GM23338 (cell line): Measurements from ENCODE around the gene DIP2B. TPM values are rescaled to one million over a fixed set of nuclear protein-coding genes. Genes with fewer than 3 reads are reported as not detected.

Experiments used
- ATAC-seq: fragments of 200-7000 bp; cut with Tn5 transposase; 3 replicates; pipeline ENCODE4 v1.9.1; 2020
- DNase-seq: peaks from one replicate; pipeline ENCODE4 v3.0.0-alpha.2; 2015; ENCODE audit warnings: low spot score
- H2AFZ ChIP-seq: fragments of 200-600 bp; sonication (generic); 2 replicates; pipeline ENCODE4 v1.8.0; 2016; ENCODE audit warnings: antibody characterized with exemption, mild to moderate bottlenecking, moderate library complexity
- H3F3A ChIP-seq: fragments of 200-600 bp; sonication (generic); replicated peaks from 2 replicates; pipeline ENCODE4 v1.8.0; 2017; ENCODE audit warnings: antibody characterized with exemption, mixed run types, low read depth
- H3K27ac ChIP-seq: fragments of 200-600 bp; sonication (generic); 2 replicates; pipeline ENCODE4 v1.6.1; 2016; ENCODE audit warnings: low read depth
- H3K27me3 ChIP-seq: fragments of 200-600 bp; sonication (generic); 2 replicates; pipeline ENCODE4 v1.8.0; 2016; ENCODE audit warnings: mild to moderate bottlenecking, mixed run types, moderate library complexity; ENCODE audit not compliant: insufficient read depth
- H3K36me3 ChIP-seq: fragments of 200-600 bp; sonication (generic); 2 replicates; pipeline ENCODE4 v1.8.0; 2016; ENCODE audit warnings: mild to moderate bottlenecking; ENCODE audit not compliant: insufficient read depth
- H3K4me1 ChIP-seq: fragments of 200-600 bp; sonication (generic); 2 replicates; pipeline ENCODE4 v1.8.0; 2016; ENCODE audit warnings: mild to moderate bottlenecking, moderate library complexity; ENCODE audit not compliant: insufficient read depth
- H3K4me2 ChIP-seq: fragments of 200-600 bp; sonication (generic); 2 replicates; pipeline ENCODE4 v1.7.1; 2017; ENCODE audit warnings: mixed run types
- H3K4me3 ChIP-seq: fragments of 200-600 bp; sonication (generic); 2 replicates; pipeline ENCODE4 v1.6.1; 2016; ENCODE audit warnings: mixed run types
- H3K79me2 ChIP-seq: fragments of 200-600 bp; sonication (generic); replicated peaks from 2 replicates; pipeline ENCODE4 v1.8.0; 2017; ENCODE audit warnings: mild to moderate bottlenecking; ENCODE audit not compliant: insufficient read depth
- H3K9me2 ChIP-seq: fragments of 200-600 bp; sonication (generic); 2 replicates; pipeline ENCODE4 v1.8.0; 2017; ENCODE audit not compliant: insufficient read depth
- H4K20me1 ChIP-seq: fragments of 200-600 bp; sonication (generic); replicated peaks from 2 replicates; pipeline ENCODE4 v1.8.0; 2017; ENCODE audit warnings: mild to moderate bottlenecking; ENCODE audit not compliant: insufficient read depth
- H3K27ac Mint-ChIP-seq: 2 replicates; pipeline ENCODE4 v1.8.0; 2020; ENCODE audit warnings: inconsistent platforms, mild to moderate bottlenecking, moderate library complexity, mixed read lengths
- H3K27me3 Mint-ChIP-seq: 3 replicates; pipeline ENCODE4 v1.8.0; 2022; ENCODE audit warnings: low read depth, mild to moderate bottlenecking, moderate library complexity, mixed read lengths, inconsistent platforms; ENCODE audit not compliant: insufficient read depth, poor library complexity
- H3K36me3 Mint-ChIP-seq: 3 replicates; pipeline ENCODE4 v1.8.0; 2021; ENCODE audit warnings: low read depth, mild to moderate bottlenecking, inconsistent platforms, moderate library complexity, mixed read lengths
- H3K4me1 Mint-ChIP-seq: 3 replicates; pipeline ENCODE4 v1.8.0; 2020; ENCODE audit warnings: mild to moderate bottlenecking, inconsistent platforms, mixed read lengths
- H3K4me3 Mint-ChIP-seq: 3 replicates; pipeline ENCODE4 v1.8.0; 2021; ENCODE audit warnings: moderate library complexity, mild to moderate bottlenecking, inconsistent platforms, mixed read lengths
- H3K9me3 Mint-ChIP-seq: 3 replicates; pipeline ENCODE4 v1.8.0; 2020; ENCODE audit warnings: moderate library complexity, mild to moderate bottlenecking, inconsistent platforms, mixed read lengths
- CREB1 ChIP-seq: fragments of 250-450 bp; sonication (Bioruptor Pico); IDR thresholded peaks from 2 replicates; pipeline ENCODE4 v1.5.0; 2020; ENCODE audit warnings: low read depth, mild to moderate bottlenecking, moderate library complexity
- EZH2phosphoT487 ChIP-seq: fragments of 200-600 bp; sonication (generic); IDR thresholded peaks from one replicate; pipeline ENCODE4 v1.8.1; 2018; ENCODE audit warnings: antibody characterized with exemption; ENCODE audit not compliant: unreplicated experiment
- JUNB ChIP-seq: IDR thresholded peaks from one replicate; pipeline ENCODE4 v1.6.1; 2016; ENCODE audit warnings: antibody characterized with exemption; ENCODE audit not compliant: unreplicated experiment
- NANOG ChIP-seq: IDR thresholded peaks from 2 replicates; pipeline ENCODE4 v1.6.1; 2016; ENCODE audit warnings: antibody characterized with exemption, borderline replicate concordance
- STAT1 ChIP-seq: IDR thresholded peaks from one replicate; pipeline ENCODE4 v1.6.1; 2016; ENCODE audit warnings: antibody characterized with exemption; ENCODE audit not compliant: unreplicated experiment
- polyA plus RNA-seq: library from polyadenylated mRNA; unstranded; fragments of >200 nt; fragmentation: Nextera tagmentation; extraction: Ambion mirVana; gene quantifications from 2 replicates; pipeline ENCODE4 v1.2.1, GENCODE V29; 2016
- total RNA-seq: library from RNA; depleted of rRNA; stranded (reverse); fragments of >200 nt; shearing (Covaris generic); gene quantifications from 2 replicates; pipeline ENCODE4 v1.2.3, GENCODE V29; 2014
- TF ChIP-seq, protein P1 (sequence below), 2 experiments: fragments of 200-600 bp in 1 of 2; sonication (generic) in 1 of 2; conservative IDR thresholded peaks; 2 replicates each; pipeline versions ENCODE4 v1.5.1 to v1.6.1; 2016 to 2017; ENCODE audit warnings: antibody characterized with exemption in 2 of 2, low read depth in 2 of 2, mild to moderate bottlenecking in 2 of 2, moderate library complexity in 1 of 2
- TF ChIP-seq, protein P2 (sequence below): IDR thresholded peaks from 2 replicates; pipeline ENCODE4 v1.6.1; 2016; ENCODE audit warnings: antibody characterized with exemption
- TF ChIP-seq, protein P3 (sequence below): fragments of 250-450 bp; sonication (Bioruptor Pico); IDR thresholded peaks from 2 replicates; pipeline ENCODE4 v1.5.0; 2020; ENCODE audit warnings: mild to moderate bottlenecking, moderate library complexity

Gene DIP2B
- total and polyA plus RNA-seq, 2 experiments from 2014 or later, result 8.0 to 36.4 TPM

DNA sequence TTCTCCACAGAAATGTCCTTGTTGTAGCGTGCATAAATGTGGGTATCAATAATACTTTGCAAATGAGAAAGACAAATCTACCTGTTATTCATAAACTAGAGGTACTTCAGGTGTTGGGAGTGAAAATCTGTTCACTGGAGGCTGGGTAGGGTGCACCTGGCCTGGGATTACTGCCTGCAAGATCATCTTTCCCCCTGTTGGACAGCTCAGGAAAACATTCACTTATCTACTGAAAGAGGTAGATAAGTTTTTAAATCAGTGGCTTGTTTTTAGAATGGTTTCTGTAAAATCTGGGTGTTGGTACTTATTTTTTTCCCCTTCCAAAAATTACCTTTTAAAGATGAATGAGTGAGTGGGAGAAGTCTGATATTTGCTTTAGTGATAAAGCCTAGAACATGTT, 95.6 kb downstream of the DIP2B start:
- Histone ChIP-seq H3K4me1 (peaks cover 36% of the 10 kb centered on the region), H3K4me2 (no peak overlapping the region), H2AFZ (no peak overlapping the region), H3K27ac (no peak overlapping the region), H3K4me3 (no peak overlapping the region), H3K9me2 (no peaks in the 10 kb centered on the region), H3F3A (no peaks in the 10 kb centered on the region; the same call in 1 of the 2 replicates), H3K36me3 (no peaks in the 10 kb centered on the region), H4K20me1 (no peaks in the 10 kb centered on the region), H3K27me3 (no peaks in the 10 kb centered on the region), H3K79me2 (peaks cover 54% of the 10 kb centered on the region)
- H3K9me3 Mint-ChIP-seq, result peaks cover 3% of the 10 kb centered on the region; the same call in 2 of the 3 replicates
- DNase-seq (no peak), ATAC-seq (no peak)
- H3K27ac Mint-ChIP-seq, result 0 out of 2 replicates have a peak overlapping the region, but pooled peaks have one; percentile 45
- H3K27me3 Mint-ChIP-seq, result peaks cover 7% of the 10 kb centered on the region
- TF ChIP-seq STAT1, result no peak
- TF ChIP-seq, protein P1, sequence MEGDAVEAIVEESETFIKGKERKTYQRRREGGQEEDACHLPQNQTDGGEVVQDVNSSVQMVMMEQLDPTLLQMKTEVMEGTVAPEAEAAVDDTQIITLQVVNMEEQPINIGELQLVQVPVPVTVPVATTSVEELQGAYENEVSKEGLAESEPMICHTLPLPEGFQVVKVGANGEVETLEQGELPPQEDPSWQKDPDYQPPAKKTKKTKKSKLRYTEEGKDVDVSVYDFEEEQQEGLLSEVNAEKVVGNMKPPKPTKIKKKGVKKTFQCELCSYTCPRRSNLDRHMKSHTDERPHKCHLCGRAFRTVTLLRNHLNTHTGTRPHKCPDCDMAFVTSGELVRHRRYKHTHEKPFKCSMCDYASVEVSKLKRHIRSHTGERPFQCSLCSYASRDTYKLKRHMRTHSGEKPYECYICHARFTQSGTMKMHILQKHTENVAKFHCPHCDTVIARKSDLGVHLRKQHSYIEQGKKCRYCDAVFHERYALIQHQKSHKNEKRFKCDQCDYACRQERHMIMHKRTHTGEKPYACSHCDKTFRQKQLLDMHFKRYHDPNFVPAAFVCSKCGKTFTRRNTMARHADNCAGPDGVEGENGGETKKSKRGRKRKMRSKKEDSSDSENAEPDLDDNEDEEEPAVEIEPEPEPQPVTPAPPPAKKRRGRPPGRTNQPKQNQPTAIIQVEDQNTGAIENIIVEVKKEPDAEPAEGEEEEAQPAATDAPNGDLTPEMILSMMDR (conservative IDR thresholded peaks at IDR 0.05; ENCODE audit: low read depth in 2 of 2), result 0 out of 4 replicates have a peak, but pooled peaks of 1 of the 2 experiments have one; percentile 16
- no peak overlapping the region for H3K4me3 Mint-ChIP-seq
- peaks cover 6% of the 10 kb centered on the region for H3K36me3 Mint-ChIP-seq
- peaks cover 46% of the 10 kb centered on the region for H3K4me1 Mint-ChIP-seq

DNA sequence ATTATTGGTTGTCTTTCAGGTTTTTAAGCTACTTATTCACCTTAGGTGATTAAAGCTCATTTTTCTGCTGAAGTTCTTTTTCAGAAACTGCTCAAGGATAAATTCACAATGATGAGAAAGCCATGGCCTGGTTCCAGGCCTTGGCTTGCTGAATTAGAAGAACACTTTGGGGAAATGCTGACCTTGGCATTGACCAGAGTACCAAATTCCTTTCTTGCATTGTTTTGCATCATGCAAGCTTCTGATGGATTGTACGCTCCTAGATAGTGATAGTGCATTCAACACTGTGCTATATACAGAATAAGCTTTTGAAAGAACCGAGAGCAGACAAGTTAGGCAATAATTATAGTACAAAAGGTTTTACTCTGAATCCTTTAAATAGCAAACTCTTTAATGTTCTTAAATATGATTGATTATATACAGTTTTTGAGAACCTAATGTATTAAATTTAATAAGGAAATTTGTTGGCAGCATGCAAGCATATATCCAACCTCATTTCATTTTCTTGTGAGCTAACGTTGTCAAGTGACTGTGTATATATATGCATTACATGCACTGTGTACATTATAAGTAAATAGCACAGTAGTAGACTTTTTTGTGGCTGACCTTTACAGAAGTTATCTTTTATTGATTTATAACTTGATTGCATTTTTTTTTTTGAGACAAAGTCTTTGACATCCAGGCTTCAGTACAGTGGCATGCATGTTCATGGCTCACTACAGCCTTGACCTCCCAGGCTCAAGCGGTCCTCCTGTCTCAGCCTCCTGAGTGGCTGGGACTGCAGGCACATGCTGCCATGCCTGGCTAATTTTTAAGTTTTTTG, 99.2 kb downstream of the DIP2B start:
- no peak for DNase-seq
- Histone ChIP-seq H2AFZ (no peak overlapping the region), H3F3A (no peaks in the 10 kb centered on the region; the same call in 1 of the 2 replicates), H3K36me3 (no peaks in the 10 kb centered on the region), H3K27ac (peak overlapping the region; percentile 71; the same call in 1 of the 2 replicates), H3K79me2 (peaks cover 52% of the 10 kb centered on the region), H3K4me3 (no peak overlapping the region), H3K4me1 (peaks cover 13% of the 10 kb centered on the region; the same call in 1 of the 2 replicates), H3K27me3 (no peaks in the 10 kb centered on the region), H3K9me2 (no peaks in the 10 kb centered on the region), H3K4me2 (no peak overlapping the region), H4K20me1 (no peaks in the 10 kb centered on the region)
- H3K9me3 Mint-ChIP-seq, result peaks cover 3% of the 10 kb centered on the region; the same call in 2 of the 3 replicates
- H3K4me1 Mint-ChIP-seq, result peaks cover 23% of the 10 kb centered on the region
- ATAC-seq, result no peak
- H3K27ac Mint-ChIP-seq, result no peak overlapping the region
- peaks cover 6% of the 10 kb centered on the region for H3K36me3 Mint-ChIP-seq
- H3K4me3 Mint-ChIP-seq, result no peak overlapping the region
- H3K27me3 Mint-ChIP-seq, result peaks cover 7% of the 10 kb centered on the region
- TF ChIP-seq, protein P2, sequence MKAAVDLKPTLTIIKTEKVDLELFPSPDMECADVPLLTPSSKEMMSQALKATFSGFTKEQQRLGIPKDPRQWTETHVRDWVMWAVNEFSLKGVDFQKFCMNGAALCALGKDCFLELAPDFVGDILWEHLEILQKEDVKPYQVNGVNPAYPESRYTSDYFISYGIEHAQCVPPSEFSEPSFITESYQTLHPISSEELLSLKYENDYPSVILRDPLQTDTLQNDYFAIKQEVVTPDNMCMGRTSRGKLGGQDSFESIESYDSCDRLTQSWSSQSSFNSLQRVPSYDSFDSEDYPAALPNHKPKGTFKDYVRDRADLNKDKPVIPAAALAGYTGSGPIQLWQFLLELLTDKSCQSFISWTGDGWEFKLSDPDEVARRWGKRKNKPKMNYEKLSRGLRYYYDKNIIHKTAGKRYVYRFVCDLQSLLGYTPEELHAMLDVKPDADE, result no peak
- TF ChIP-seq NANOG (no peak), EZH2phosphoT487 (no peak), JUNB (no peak), CREB1 (CRISPR knock-in tag) (no peak), STAT1 (no peak)
- TF ChIP-seq, protein P1 (conservative IDR thresholded peaks at IDR 0.05; ENCODE audit: low read depth in 2 of 2), result no peak
- TF ChIP-seq, protein P3, sequence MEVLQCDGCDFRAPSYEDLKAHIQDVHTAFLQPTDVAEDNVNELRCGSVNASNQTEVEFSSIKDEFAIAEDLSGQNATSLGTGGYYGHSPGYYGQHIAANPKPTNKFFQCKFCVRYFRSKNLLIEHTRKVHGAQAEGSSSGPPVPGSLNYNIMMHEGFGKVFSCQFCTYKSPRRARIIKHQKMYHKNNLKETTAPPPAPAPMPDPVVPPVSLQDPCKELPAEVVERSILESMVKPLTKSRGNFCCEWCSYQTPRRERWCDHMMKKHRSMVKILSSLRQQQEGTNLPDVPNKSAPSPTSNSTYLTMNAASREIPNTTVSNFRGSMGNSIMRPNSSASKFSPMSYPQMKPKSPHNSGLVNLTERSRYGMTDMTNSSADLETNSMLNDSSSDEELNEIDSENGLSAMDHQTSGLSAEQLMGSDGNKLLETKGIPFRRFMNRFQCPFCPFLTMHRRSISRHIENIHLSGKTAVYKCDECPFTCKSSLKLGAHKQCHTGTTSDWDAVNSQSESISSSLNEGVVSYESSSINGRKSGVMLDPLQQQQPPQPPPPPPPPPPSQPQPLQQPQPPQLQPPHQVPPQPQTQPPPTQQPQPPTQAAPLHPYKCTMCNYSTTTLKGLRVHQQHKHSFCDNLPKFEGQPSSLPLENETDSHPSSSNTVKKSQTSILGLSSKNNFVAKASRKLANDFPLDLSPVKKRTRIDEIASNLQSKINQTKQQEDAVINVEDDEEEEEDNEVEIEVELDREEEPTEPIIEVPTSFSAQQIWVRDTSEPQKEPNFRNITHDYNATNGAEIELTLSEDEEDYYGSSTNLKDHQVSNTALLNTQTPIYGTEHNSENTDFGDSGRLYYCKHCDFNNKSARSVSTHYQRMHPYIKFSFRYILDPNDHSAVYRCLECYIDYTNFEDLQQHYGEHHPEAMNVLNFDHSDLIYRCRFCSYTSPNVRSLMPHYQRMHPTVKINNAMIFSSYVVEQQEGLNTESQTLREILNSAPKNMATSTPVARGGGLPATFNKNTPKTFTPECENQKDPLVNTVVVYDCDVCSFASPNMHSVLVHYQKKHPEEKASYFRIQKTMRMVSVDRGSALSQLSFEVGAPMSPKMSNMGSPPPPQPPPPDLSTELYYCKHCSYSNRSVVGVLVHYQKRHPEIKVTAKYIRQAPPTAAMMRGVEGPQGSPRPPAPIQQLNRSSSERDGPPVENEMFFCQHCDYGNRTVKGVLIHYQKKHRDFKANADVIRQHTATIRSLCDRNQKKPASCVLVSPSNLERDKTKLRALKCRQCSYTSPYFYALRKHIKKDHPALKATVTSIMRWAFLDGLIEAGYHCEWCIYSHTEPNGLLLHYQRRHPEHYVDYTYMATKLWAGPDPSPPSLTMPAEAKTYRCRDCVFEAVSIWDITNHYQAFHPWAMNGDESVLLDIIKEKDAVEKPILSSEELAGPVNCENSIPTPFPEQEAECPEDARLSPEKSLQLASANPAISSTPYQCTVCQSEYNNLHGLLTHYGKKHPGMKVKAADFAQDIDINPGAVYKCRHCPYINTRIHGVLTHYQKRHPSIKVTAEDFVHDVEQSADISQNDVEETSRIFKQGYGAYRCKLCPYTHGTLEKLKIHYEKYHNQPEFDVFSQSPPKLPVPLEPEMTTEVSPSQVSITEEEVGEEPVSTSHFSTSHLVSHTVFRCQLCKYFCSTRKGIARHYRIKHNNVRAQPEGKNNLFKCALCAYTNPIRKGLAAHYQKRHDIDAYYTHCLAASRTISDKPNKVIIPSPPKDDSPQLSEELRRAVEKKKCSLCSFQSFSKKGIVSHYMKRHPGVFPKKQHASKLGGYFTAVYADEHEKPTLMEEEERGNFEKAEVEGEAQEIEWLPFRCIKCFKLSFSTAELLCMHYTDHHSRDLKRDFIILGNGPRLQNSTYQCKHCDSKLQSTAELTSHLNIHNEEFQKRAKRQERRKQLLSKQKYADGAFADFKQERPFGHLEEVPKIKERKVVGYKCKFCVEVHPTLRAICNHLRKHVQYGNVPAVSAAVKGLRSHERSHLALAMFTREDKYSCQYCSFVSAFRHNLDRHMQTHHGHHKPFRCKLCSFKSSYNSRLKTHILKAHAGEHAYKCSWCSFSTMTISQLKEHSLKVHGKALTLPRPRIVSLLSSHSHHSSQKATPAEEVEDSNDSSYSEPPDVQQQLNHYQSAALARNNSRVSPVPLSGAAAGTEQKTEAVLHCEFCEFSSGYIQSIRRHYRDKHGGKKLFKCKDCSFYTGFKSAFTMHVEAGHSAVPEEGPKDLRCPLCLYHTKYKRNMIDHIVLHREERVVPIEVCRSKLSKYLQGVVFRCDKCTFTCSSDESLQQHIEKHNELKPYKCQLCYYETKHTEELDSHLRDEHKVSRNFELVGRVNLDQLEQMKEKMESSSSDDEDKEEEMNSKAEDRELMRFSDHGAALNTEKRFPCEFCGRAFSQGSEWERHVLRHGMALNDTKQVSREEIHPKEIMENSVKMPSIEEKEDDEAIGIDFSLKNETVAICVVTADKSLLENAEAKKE (CRISPR knock-in tag), result no peak
